ENCODE results near the gene SMAD5. TPM values are rescaled to one million over a fixed set of nuclear protein-coding genes. Genes with fewer than 3 reads are reported as not detected.

Gene SMAD5
- total and polyA plus RNA-seq, 2 donors (not counting 1 experiment from before 2014, with no cell fraction given): 9.4 to 38.6 TPM

GRCh38 chr5:136197462-136198142 lies 65.0 kb downstream of the SMAD5 start:
- POLR2A ChIA-PET: no interaction called here
- H3K4me1 ChIP-seq (ENCODE audit: control insufficient read depth in 2 of 2, insufficient read depth in 2 of 2, low read length in 2 of 2): peaks cover 0 to 1% of the 10 kb centered on the region in 2 donors
- ATAC-seq (ENCODE audit: low read depth) (no peak), DNase-seq (no peak)
- H3K9me3 ChIP-seq (ENCODE audit: control extremely low read depth in 1 of 3, control insufficient read depth in 2 of 3, insufficient read depth in 1 of 3, low read length in 2 of 3): peaks cover 0 to 5% (median 0%) of the 10 kb centered on the region in 3 donors
- H3K9ac ChIP-seq (ENCODE audit: low read length): no peak overlapping the region
- no peaks in the 10 kb centered on the region for H3K9me3 Mint-ChIP-seq (ENCODE audit: insufficient read depth)
- no peak for TF ChIP-seq CTCF (IDR thresholded peaks at IDR 0.05)
- no peak for TF ChIP-seq EZH2 (IDR thresholded peaks at IDR 0.05; ENCODE audit: borderline replicate concordance, insufficient read depth, low read depth, low read length, poor library complexity, severe bottlenecking)
- no peak overlapping the region for H2AFZ ChIP-seq (ENCODE audit: insufficient read depth, low read depth, low read length, poor library complexity, severe bottlenecking)
- intact Hi-C loops (cut with micrococcal nuclease): no loop called here
- peaks cover 64% of the 10 kb centered on the region for H3K27me3 Mint-ChIP-seq
- H3K4me1 Mint-ChIP-seq: peaks cover 2% of the 10 kb centered on the region
- H3K4me3 Mint-ChIP-seq: no peak overlapping the region
- H4K20me1 ChIP-seq (ENCODE audit: control insufficient read depth, insufficient read depth, low read length, poor library complexity, severe bottlenecking): no peaks in the 10 kb centered on the region
- WGBS (ENCODE audit: insufficient coverage): 87% methylated on average over 4 of the region's 4 CpGs
- H3K4me3 ChIP-seq (ENCODE audit: control extremely low read depth in 1 of 5, extremely low read depth in 1 of 5, insufficient read depth in 1 of 5, low read depth in 2 of 5, low read length in 4 of 5): no peak overlapping the region
- peaks cover 0 to 30% (median 4%) of the 10 kb centered on the region in 4 experiments for H3K27me3 ChIP-seq (replicated peaks in 1 of 4; ENCODE audit: control extremely low read depth in 1 of 4, control insufficient read depth in 3 of 4, insufficient read depth in 4 of 4, low read length in 3 of 4)
- no peak overlapping the region for H3K27ac ChIP-seq (ENCODE audit: low read length in 2 of 2)
- no peak overlapping the region for H3K4me2 ChIP-seq (replicated peaks; ENCODE audit: low read depth, low read length, poor library complexity, severe bottlenecking)
- no peaks in the 10 kb centered on the region for H3K36me3 ChIP-seq (replicated peaks in 1 of 2; ENCODE audit: control extremely low read depth in 1 of 2, control insufficient read depth in 1 of 2, extremely low read depth in 1 of 2, insufficient read depth in 2 of 2, low read length in 1 of 2)
- H3K27ac Mint-ChIP-seq: no peak overlapping the region
- CTCF ChIA-PET: interaction anchor here (1.5 kb wide), 1 partner anchor 15 kb away, joined by 3 read pairs; no protein-coding TSS in a partner anchor
- no peaks in the 10 kb centered on the region for H3K79me2 ChIP-seq (ENCODE audit: control insufficient read depth, insufficient read depth, low read length)

- intact Hi-C loops (cut with micrococcal nuclease): no loop called here
- Mint-ChIP-seq H3K27ac (no peak overlapping the region), H3K4me1 (peaks cover 2% of the 10 kb centered on the region), H3K4me3 (no peak overlapping the region), H3K9me3 (ENCODE audit: insufficient read depth) (no peaks in the 10 kb centered on the region), H3K27me3 (peaks cover 63% of the 10 kb centered on the region)
- peaks cover 0 to 3% (median 0%) of the 10 kb centered on the region in 3 donors for H3K9me3 ChIP-seq (ENCODE audit: control extremely low read depth in 1 of 3, control insufficient read depth in 2 of 3, insufficient read depth in 1 of 3, low read length in 2 of 3)
- no peaks in the 10 kb centered on the region for H3K79me2 ChIP-seq (ENCODE audit: control insufficient read depth, insufficient read depth, low read length)
- TF ChIP-seq EZH2 (IDR thresholded peaks at IDR 0.05; ENCODE audit: borderline replicate concordance, insufficient read depth, low read depth, low read length, poor library complexity, severe bottlenecking): no peak
- TF ChIP-seq CTCF (IDR thresholded peaks at IDR 0.05): no peak
- no peak overlapping the region for H3K9ac ChIP-seq (ENCODE audit: low read length)
- H3K4me3 ChIP-seq (ENCODE audit: control extremely low read depth in 1 of 5, extremely low read depth in 1 of 5, insufficient read depth in 1 of 5, low read depth in 2 of 5, low read length in 4 of 5): no peak overlapping the region
- ATAC-seq (ENCODE audit: low read depth): no peak
- peaks cover 0 to 29% (median 3%) of the 10 kb centered on the region in 4 experiments for H3K27me3 ChIP-seq (replicated peaks in 1 of 4; ENCODE audit: control extremely low read depth in 1 of 4, control insufficient read depth in 3 of 4, insufficient read depth in 4 of 4, low read length in 3 of 4)
- ChIA-PET POLR2A (no interaction called here), CTCF (no interaction called here)
- no peaks in the 10 kb centered on the region for H3K36me3 ChIP-seq (replicated peaks in 1 of 2; ENCODE audit: control extremely low read depth in 1 of 2, control insufficient read depth in 1 of 2, extremely low read depth in 1 of 2, insufficient read depth in 2 of 2, low read length in 1 of 2)
- H2AFZ ChIP-seq (ENCODE audit: insufficient read depth, low read depth, low read length, poor library complexity, severe bottlenecking): no peak overlapping the region
- WGBS (ENCODE audit: insufficient coverage): 86% methylated on average over 5 of the region's 5 CpGs
- no peak overlapping the region for H3K27ac ChIP-seq (ENCODE audit: low read length in 2 of 2)
- H3K4me1 ChIP-seq (ENCODE audit: control insufficient read depth in 2 of 2, insufficient read depth in 2 of 2, low read length in 2 of 2): no peaks in the 10 kb centered on the region
- no peak for DNase-seq
- no peaks in the 10 kb centered on the region for H4K20me1 ChIP-seq (ENCODE audit: control insufficient read depth, insufficient read depth, low read length, poor library complexity, severe bottlenecking)
- H3K4me2 ChIP-seq (replicated peaks; ENCODE audit: low read depth, low read length, poor library complexity, severe bottlenecking): no peak overlapping the region
Measured at GRCh38 chr5:136198453-136198852, 65.8 kb downstream of the SMAD5 start.

Measured in B cell (primary cell).